Fibroblast of the conjunctiva (primary cell): ENCODE data around the gene PAK4.
"Not testable (repeated sequence)": the region's sequence is repeated elsewhere in the genome, so short reads cannot be mapped to it uniquely, and the experiment has no call there.

Experiments
- DNase-seq: peaks from one replicate; pipeline ENCODE4 v3.0.0-alpha.2; 2010; ENCODE audit warnings: low read depth

Gene PAK4

DNA sequence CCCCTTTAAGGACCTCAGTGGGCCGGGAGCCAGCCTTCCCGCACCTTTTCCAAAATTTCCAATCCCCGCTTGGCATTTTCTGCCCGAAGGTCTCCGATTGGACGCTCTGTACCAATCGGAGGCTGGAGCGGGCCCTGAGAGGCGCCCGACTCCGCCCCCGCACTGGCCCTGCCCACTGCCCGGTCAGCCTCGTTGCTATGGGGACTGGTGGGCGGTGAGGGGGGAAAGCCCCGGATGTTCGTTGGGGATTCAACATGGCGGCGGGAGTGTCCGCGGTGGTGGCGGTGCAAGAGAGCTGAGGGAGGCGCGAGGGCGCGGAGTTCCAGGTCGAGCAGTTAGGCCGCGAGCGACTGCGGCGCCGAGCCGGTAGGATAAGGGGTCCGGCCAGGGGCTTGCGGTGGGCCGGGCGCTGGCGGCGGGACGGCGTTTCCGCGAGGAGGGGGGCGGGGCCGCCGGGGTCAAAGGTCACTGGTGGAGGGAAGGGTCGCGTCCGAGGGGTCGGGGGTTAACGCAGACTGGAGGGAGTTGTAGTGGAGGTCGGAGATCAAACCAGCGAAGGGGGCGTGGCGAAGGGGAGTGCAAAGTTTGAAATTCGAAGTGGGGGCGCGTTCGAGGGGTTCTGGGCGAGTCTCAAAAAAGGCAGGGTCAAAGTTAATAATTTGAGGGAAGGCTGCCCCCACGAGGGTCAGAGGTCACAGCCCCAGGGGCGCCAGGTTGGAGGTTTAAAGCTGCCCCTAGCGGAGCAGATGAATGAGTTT is at the start of gene PAK4:
Gene PAK4 (plus strand): TSS at position 233 of the 758 bp plus-strand sequence. CDS start 43,768 bp downstream, outside the sequence.
- DNase-seq: peak; percentile 94

DNA sequence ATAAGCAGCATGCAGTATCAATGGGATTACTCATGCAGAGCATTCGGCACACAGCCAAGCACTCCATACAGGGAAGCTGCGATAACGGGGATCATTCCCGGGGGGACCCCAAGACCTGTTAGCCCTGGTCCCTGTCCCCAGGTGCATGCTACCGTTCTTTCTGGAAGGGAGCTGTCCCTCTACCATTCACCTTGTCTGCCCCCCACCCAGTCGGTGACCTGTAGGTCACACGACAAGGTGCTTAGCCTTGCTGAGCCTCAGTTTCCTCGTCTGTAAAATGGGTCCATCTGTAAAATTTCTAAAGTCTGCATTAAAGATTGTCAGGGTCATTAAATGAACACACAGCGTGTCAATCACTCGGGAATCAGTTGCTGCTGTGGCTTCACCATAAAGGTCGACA is 48.3 kb upstream of the PAK4 start:
- DNase-seq: no peak

DNA sequence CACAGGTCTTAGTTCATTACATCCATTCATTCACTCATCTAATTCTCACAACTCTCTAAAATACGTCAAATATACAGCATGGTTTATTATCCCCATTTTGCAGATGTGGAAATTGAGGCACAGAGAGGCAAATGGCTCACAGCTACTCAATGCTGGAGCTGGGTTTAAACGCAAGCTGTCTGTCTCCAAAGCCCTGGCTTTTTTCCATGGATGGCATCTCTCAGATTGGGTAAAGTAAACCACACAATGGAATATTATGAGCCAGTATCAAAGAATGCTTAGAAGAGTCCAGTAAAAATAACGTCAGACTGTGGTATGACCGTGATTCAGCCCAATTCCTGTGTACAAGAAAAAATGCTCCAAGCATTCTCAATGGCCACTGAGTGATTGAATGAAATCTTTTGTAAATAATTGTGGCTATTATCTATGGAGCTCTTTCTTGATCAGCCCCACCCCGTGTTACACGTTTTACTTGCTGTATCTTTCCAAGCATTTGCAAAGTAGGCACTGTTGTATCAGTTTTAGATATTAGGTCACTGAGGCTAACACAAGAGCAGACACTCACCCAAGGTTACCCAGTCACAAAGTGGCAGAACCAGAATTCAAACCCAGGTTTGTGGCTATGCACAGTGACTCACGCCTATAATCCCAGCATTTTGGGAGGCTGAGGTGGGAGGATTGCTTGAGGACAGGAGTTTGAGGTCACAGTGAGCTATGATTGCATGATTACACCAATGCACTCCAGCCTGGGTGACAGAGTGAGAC is 47.0 kb upstream of the PAK4 start:
- DNase-seq: peak; percentile 73

DNA sequence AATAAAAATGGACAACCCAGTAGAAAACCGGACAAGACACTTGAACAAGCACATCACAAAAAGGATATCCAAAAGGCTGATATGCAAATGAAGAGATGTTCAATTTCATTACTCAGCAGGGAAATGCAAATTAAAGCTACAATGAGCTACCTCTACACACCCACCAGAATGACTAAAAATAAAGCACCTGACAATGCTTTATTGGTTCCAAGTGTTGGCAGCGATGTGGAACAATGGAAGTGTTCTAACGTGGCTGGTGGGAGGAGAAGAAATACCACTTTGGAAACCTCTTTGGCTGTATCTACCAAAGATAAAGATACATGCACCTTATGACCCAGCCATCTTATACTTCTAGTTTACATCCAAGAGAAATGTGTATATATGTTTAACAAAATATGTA is 45.2 kb upstream of the PAK4 start:
- no peak for DNase-seq

DNA sequence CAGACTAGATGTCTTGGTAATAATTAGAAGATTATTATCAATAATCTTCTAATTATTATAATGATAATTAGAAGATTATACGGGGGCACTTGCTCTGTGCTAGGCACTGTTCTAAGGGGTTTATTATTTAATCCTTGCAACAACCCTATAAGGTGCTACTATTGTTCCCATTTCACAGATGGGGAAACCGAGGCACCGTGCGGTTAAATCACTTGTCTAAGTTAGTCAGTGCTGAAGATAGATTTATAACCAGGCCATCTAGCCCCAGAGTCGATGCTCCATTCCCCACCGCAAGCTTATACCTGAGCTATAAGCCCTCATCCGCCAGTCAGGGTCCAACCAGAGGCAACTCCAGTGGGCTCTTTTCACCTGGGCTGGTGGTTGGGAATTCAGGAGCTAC is 43.4 kb upstream of the PAK4 start:
- DNase-seq: no peak

DNA sequence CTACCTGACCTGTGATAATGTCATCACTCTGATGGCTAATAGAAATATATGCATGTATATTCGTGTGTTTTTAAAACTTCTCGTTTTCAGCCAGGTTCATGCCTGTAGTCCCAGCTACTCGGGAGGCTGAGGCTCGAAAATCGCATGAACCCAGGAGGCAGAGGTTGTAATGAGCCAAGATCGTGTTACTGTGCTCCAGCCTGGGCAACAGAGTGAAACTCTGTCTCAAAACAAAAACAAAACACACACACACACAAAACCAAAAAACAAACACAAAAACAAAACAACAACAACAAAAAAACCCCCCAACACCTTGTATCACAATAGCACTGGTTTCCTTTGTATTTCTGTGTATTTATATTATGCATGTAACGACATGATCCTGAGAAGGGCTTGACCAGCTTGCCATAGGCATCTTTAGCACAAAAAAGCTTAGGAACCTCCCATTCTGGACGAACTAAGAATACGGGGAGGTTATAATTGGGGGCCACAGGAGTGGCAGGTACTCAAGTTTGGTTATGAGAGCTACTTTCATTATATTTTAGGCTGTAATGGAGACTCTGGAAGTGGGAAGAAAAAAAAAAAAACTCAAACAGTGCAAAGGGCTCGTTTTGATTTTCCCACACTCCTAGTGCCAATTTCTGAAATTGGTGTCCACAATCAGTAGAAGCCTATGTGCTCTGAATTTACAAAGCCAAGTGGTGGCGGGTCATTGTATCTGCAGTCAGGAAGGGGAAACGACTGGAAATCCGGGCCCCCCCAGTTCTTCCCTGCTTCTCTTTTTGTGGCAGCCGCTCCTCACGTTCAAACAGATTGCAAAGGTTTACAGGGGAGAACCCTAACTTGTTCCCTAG is 42.6 kb upstream of the PAK4 start:
- no peak for DNase-seq

DNA sequence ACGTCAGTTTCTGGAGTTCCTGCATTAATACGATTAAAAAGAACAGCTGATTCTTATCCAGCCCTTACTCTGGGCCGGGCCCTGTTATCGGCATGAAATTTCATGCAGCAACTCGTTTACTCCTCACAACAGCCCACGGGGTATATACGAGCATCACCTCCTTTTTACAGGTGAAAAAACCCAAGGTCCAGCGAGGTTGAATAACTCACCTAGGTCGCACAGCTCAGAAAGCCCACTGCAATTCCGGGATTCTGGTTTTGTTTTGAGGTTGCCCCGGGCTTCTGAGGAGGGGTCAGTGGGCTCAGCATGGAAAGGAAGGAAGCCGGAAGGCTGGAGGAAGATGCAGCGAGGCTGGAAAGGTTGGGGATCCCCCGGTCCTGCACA is 42.0 kb upstream of the PAK4 start:
- DNase-seq: no peak

DNA sequence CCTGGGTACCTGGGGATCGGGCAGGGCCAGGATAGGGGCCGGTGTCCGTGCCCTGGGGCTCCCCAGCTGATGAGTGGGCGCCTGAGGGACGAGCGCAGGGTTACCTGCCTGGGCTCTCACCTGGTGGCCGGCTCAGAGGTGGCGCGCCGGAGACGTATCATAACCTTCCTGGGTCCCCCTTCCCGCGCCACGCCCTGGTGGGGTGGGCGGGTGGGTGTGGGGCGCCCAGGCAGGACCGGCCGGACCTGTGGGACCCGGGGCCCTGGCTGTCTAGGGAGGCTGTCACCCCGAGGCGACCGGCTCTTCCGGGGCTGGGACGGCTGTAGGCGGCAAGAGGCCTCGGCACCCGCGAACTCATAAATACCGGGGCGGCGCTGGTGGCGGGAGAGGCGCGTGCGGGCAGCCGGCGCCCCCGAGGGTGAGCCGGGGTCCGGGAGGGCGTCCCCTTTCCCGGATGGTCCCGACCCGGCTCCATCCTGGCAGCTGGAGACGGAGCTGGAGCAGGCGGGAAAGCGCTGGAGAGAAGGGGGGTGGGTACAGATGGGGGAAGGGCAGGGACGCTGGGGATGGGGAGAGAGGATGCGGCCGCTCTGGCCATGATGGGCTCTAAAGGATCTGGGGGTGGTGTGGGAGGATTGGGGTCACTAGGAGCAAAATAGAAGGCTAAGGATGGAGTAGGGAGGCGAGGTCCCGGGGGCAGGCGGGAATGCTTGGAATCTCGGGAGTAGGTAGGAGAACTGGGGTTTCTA is 41.4 kb upstream of the PAK4 start, which contains the start of gene ACP7:
Gene ACP7 (plus strand): TSS at position 386 of the 749 bp plus-strand sequence. CDS start 902 bp downstream, outside the sequence.
- DNase-seq: no peak

DNA sequence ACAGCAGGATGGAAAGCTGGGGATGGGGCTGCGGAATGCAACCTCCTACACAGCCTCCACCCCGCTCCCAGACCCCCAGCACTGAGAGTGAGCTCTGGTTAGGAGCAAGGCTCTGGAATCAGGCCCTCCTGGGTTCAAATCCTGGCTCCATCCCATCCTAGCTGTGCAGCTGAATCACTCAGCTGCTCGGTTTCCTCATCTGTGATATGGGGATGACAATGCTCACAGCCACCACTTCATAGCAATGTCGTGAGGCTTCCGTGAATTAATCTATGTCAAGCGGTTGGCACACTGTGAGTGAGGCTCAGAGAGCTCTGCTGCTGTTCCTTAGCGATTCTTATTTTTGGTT is 40.9 kb upstream of the PAK4 start:
- DNase-seq: no peak

DNA sequence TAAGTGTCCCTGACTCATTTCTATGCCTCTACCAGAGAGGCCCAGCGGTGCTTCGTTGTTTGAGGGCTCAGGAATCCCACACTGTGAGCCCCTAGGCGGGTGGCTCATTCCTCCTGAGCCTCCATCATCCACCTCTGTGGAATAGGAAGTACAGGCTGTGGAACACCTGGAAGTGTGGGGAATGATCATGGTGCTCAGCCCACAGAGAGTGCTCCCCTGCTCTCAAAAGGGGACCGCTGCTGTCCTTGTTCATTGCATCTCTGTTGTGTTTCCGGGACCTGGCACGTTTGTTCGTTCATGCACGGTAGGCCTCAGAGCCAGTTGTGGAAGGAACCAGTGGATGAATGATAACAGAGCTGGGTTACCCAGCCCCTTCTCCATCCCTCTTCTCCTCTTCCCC is 40.2 kb upstream of the PAK4 start:
- no peak for DNase-seq

DNA sequence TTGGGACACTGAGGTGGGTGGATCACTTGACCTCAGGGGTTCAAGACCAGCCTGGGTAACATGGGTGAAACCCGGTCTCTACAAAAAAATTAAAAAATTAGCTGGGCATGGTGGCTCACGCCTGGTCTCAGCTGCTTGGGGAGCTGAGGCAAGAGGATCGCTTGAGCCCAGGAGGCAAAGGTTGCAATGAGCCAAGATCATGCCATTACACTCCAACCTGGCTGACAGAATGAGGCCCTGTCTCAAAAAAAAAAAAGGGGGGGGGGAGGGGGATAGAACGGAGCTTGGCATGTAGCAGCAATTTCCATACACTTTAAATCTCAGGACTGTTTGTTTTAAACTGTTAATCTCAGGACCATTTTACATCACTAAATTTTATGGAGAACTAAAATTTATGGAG is 39.2 kb upstream of the PAK4 start:
- DNase-seq: no peak

DNA sequence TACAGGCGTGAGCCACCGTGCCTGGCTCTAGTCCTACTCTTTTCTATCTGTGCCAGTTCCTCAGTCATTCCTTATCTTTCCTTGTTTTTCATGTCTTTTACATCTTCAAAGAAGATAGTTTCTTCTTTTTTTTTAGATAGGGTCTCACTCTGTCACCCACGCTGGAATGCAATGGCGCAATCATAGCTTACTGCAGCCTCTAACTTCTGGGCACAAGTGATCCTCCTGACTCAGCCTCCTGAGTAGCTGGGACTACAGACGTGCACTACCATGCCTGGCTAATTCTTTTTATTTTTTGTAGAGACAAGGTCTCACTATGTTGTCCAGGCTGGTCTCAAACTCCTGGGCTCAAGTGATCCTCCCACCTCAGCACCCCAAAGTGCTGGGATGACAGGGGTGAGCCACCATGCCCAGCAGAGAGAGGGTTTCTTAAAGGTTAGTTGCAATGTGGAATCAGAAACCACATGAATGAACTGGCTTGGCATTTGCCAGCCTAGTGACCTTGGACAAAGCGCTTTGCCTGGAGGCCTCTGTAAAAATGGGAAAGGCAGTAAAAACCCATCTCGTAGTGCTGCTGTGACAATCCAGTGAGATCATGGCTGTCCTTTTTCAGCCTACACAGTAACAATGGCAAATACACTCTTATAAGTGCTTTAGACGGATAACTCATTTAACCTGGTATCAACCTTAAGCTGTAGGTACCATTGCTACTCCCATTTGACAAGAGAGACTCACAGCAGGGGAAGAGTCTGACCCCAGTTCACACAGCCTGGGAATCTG is 37.5 kb upstream of the PAK4 start:
- DNase-seq: no peak

DNA sequence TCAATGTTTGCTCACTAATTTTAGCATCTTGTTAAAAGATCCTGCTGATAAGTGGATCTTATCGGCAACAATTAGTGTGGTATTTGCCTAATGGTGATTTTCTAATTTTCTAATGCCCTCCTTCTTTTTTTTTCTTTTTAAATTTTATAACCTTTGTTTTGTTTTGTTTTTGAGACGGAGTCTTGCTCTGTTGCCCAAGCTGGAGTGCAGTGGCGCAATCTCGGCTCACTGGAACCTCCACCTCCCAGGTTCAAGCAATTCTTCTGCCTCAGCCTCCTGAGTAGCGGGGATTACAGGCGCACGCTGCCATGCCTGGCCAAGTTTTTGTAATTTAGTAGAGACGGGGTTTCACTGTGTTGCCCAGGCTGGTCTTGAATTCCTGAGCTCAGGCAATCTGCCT is 35.6 kb upstream of the PAK4 start:
- not testable (repeated sequence) for DNase-seq

DNA sequence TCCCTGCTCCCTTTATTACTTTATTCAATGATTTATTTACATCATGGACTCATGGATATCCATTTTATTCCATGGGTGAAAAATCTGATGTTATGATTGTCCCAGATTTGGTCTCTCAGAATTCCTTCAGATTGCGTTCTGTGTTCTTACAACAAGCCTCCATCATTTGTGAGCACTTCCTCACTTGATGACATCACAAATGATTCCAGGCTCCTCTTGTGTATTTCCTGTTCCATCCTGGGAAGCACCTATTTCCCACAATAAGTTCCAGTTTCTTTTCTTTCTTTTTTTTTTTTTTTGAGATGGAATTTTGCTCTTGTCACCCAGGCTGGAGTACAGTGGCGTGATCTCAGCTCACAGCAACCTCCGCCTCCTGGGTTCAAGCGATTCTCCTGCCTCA is 34.7 kb upstream of the PAK4 start:
- no peak for DNase-seq

DNA sequence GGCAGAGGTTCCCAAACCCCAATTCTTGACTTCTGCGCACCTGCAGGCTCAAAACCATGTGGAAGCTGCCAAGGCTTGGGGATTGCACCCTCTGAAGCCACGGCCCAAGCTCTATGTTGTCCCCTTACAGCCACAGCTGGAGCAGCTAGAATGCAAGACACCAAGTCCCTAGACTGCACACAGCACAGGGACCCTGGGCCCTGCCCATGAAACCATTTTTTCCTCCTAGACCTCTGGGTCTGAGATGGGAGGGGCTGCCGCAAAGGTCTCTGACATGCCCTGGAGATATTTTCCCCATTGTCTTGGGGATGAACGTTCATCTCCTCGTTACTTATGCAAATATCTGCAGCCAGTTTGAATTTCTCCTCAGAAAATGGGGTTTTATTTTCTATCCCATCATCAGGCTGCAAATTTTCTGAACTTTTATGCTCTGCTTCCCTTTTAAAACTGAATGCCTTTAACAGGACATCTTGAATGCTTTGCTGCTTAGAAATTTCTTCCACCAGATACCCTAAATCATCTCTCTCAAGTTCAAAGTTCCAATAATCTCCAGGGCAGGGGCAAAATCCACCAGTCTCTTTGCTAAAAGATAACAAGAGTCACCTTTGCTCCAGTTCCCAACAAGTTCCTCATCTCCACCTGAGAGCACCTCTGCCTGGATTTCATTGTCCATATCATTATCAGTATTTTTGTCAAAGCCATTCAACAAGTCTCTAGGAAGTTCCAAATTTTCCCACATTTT is 29.6 kb upstream of the PAK4 start:
- not testable (repeated sequence) for DNase-seq

DNA sequence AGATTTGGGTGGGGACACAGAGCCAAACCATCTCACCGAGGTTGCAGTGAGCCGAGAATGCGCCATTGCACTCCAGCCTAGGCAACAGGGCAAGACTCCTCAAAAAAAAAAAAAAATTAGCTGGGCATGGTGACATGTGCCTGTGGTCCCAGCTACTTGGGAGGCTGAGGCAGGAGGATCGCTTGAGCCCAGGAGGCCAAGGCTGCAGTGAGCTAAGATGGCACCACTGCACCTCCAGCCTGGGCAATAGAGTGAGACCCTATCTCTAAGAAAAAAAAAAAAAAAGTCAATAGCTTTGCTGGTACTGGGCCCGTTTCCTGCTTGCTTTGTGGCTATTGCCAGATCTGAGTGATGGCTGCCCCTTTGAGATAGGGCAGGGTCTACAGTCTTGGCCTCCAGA is 28.3 kb upstream of the PAK4 start:
- DNase-seq: no peak

DNA sequence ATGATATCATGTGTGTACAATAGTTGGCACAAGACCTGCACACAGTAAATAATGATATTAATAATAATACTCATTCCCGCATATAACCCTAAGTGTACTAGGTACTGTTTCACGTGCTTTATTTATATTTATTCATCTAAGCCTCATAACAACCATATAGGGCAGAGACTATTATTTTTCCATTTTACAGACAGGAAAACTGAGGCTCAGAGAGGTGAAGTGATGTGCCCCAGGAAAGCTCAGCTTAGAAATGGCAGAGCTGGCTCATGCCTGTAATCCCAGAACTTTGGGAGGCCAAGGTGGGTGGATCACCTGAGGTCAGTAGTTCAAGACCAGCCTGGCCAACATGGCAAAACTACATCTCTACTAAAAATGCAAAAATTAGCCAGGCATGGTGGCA is 27.9 kb upstream of the PAK4 start:
- DNase-seq: no peak

DNA sequence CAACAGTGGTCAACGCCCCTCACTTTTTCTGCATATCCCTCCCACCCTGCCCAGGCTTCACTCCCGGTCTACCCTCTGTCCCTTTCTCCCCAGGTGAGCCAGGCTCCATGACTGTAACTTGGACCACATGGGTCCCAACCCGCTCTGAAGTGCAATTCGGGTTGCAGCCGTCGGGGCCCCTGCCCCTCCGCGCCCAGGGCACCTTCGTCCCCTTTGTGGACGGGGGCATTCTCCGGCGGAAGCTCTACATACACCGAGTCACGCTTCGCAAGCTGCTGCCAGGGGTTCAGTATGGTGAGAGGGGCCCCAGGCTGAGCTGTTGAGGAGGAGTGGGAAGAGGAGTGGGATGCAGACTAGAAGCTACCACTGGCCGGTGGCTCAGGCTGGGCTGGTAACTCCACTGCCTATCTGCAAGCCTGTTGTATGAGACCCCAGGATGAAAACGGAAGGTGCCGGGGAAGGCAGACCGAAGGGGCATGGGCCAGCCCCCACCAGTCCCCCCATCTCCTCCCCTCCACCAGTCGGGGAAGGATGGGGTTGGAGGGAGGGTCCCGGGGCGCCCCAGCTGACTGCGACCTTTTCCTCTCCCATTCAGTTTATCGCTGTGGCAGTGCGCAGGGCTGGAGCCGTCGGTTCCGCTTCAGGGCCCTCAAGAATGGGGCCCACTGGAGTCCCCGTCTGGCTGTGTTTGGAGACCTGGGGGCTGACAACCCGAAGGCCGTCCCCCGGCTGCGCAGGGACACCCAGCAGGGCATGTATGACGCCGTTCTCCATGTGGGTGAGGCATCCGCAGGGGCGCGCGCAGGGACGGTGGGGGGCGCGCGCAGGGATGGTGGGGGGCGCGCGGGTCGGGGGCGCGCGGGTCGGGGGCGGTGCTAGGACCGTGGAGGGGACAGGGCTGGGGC is 27.0 kb upstream of the PAK4 start:
- DNase-seq: no peak

DNA sequence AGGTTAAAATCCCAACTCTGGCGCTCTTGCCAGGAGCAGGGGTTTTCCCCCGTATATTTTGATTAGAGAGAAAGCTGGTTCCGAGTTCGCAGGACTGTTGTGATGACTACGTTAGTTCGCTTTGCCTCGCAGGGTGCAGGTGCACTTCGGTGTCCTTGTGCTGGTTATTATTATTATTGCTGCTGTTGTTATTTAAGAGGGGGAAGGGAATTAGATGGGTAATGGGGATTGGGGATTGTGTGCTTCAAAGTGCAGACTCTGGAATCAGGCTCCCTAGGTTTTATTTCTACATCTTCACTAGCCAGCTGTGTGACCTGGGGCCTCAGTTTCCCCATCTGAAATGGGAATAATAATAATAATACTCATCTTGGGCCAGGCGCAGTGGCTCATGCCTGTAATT is 26.2 kb upstream of the PAK4 start:
- no peak for DNase-seq
